Measurements from ENCODE around the gene TEX19.

The TEX19 gene

DNA sequence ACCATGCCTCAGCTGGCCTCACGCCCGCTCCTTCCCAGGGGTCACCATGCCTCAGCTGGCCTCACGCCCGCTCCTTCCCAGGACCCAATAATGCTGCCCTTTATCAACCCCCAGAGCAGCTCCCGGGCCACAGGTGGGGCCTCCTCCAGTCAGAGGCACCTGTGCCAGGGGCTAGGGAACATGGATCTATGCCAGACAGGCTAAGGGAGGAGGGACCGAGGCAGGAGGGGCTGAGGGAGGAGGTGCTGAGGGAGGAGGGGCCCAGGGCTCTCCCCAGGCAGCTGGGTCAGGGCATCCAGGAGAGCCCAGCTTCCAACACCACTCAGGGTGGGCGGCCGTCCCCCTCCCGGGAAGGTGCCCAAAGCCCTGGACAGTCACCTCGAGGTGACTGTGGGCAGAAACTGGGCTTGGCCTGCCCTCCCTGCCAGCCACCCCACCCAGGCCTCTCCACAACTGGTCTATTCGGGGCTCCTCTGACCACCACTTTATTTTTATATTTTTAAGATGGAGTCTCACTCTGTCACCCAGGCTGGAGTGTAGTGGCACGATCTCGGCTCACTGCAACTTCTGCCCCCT lies 31.9 kb downstream of the TEX19 start:
- no peak for DNase-seq (ENCODE audit: low read depth)

DNA sequence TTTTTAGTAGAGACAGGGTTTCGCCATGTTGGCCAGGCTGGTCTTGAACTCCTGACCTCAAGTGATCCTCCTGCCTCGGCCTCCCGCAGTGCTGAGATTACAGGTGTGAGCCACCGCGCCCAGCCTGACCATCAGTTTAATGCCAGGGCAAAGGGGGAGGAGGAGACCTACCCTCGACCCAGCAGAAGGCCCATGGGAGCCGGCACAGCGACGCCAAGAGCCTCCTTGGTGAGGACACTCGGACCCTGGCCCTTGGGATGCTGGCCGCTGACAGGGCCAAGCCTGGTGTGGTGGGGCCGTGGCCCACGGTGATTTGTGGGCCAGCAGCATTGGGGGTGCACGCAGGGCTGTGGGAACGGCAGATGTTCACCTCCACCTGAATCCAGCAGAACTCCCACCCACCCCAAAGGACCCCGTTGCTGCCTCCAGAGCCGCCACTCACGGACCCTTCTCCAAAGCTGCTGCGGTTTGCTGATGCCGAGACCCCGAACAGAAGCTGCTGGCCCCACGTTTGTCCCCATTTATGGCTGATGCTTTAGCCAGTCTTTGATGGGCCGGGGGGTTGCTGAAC lies 32.5 kb downstream of the TEX19 start:
- no peak for DNase-seq (ENCODE audit: low read depth)

DNA sequence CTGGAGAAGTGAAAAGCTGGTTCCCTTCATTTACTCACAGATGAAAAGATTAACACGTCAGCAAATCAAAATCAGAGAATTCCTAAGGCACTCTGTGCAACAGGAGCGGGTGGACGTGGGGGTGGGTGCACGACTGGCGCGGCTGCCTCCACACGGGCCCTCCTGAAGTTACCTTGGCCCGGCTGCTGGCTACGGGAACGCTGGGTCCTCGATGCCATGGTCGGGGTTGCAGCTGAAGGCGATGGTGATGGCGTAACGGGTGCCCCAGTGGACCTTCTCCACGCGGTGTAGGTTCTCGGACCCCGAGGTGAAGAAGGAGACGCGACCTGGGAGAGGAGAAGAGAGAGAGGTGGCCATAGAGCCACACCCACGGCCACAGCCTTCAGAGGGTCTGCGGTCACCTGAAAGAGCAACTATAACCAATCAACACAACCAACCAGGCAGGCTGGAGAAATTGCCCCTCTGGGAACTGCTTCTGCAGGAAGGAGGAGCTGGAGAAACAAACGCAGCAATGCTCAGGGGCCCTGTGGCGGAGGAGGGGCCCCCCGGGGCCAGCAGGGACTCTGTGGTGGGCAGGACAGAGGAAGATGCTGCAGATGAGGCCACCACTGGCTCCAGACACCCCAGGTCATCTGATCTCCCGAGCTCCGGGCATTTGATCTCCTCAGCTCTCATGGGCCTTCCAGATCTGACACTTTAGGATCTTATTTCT lies 33.3 kb downstream of the TEX19 start:
- no peak for DNase-seq (ENCODE audit: low read depth)

DNA sequence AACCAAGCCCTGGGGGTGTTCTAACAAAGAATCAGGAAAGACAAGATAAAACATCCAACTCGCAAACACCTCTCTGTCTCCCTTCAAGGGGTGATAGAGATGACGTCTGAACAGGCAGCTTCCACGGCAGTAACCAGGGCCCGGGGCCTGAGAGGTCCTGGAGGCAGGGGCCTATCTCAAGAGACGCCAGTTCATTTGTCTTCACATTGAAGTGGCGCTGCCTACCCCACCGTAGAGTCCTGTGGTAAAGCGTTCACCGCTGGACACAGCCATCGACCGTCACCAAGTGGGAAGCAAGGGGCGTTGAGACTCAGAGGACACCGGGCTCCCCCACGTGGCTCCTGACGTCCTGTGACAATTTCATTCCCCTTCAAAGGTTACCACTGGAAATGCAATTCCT lies 33.9 kb downstream of the TEX19 start:
- no peak for DNase-seq (ENCODE audit: low read depth)

DNA sequence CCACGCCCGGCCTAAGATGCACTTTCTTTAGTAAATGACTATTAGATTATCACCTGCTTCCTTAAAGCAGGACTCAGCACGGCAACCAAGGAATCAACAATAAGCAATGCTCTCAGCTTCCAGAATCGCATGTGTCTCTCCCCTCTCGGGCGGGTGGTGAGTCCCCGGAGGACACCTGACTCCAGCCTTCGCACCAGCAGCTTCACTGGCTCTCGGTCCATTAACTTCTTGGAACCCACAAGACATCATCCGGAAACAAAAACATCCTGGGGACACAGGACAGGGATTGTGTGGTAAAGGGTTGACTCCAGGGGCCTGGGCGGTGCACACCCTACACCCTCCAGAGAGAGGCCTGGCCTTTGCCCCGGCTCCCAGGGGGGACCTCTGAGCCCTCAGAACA lies 35.2 kb downstream of the TEX19 start:
- no peak for DNase-seq (ENCODE audit: low read depth)

DNA sequence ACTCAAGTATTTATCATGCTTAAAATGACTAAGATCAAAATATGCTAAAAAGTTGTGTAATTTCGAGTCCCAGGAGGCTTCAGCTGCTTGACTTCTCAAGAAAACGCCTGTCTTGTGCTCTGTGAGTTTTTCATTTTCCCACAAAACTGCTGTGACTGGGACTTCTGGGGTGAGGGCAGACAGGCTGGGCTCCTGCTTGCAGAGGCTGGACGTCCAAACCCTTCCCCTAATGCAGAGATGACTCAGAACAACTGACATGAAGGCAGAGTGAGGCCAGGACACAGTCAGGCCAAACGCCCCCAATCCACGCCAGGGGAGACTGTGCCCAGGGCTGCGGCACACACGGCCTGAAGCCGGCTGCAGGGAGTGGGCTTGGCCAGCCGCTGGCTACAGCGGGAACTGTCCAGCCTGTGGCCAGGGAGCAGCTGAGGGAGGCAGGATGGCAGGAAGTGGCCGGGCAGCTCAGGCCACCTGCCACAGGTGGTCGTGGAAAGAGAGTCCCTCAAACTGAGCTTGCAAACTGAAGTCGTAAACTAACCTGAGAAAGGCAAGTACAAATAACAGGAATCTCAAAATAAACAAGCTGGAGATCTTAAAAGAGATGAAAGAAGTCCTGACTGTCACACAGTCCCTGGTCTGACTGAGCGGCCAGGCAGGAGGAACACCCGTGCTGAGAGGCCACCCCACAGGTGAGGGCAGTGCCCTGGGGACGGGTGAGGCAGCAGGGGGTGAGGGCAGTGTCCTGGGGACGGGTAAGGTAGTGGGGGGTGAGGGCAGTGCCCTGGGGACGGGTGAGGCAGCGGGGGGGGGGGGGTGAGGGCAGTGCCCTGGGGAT lies 37.8 kb downstream of the TEX19 start:
- DNase-seq (ENCODE audit: low read depth), result no peak

DNA sequence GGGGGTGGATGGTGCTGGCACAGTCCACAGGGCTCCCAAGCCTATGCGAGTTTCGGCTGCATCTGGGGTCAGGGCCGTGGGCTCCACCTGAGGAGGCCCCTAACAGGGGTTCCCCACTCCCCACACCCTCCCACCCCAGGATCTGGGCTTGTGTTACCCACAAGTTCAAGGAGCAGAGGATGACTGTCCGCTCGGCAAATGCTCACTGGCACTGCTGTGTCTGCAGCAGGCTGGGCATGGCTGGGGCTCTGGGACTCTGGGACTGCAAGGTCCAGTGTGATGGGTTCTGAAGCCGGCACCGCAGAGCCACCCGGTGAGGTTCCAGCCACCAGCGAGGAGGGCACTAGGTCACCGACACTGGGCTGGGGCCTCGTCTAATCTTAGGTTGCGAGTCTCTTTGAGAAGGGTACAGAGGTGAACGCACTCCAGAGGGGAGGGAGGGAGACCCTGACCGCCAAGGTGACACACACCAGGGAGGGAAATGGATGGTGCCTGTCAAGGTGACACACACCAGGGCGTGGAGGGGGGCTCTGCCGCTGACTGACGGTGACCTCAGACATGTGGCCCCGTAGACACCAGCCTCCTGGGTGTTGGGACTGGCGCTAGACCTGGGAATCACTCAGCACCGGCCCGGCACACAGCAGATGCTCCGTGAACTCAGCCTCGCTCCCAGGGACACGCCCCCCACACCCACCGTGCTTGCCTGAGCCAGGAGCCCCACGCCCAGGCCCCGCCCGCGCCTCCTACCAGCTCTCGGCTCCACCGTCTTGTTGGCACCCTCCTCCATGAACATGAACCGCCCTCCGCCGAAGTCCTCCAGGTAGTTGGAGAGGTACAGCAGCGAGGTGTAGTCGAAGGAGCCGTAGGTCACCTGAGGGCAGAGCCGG lies 38.6 kb downstream of the TEX19 start:
- no peak for DNase-seq (ENCODE audit: low read depth)

DNA sequence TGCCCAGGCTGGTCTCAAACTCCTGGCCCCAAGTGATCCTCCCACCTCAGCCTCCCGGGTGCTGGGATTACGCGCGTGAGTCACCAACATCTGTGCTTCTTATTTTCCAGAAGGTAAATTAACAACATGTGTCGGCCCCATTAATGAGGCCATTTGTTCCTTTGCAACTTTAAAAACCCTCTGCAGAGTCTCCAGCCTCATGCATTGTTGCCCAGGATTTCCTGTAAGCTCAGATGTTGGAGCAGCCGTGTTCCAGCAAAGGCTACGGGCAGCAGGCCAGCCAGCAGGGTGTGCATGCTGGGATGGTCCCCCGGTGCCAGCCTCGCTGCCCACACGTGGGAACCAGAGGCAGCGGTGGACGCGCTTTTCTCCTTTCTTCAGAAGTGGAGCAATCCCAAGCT lies 40.0 kb downstream of the TEX19 start:
- DNase-seq (ENCODE audit: low read depth), result no peak

DNA sequence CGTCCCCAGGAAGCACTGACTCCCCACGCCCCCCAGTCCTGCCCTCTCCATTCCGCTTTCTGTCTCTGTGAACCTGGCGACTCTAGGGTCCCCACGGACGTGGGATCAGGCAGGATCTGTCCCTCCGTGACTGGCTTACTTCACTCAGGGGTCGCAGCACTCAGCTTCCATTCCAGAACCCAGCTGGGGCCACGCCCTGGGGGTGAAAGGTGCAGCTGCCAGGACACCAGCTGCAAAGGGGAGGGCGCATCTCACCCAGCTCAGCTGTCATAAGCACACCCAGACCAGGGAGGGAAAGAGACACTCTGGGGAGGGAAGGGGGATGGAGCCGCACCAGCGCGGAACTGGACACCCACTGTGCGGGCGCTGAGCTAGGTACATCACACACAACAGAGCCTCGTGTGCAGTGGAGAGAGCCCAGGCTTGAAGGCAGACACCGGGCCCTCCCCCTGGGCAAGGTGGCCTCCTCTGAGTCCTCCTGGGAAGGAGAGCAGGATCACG lies 40.6 kb downstream of the TEX19 start:
- no peak for DNase-seq (ENCODE audit: low read depth)

DNA sequence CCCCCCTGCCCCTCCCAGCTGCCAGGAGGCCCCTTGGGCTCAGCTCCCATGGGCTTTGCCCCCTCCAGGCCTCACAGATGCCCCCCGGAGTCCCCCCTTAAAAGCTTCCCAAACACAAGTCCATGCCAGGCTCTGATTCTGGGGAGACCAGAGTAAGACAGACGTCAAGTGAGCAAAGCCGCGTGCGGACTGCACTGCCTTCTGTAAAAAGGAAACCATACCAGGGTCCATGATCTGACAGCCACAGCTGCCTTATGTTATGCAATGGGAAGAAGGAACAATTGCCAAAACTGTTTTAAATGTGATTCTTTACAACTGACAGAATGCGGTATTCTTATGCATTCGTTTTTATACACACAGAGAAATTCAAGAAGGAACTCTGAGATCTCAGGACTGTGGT lies 41.2 kb downstream of the TEX19 start:
- DNase-seq (ENCODE audit: low read depth), result no peak

DNA sequence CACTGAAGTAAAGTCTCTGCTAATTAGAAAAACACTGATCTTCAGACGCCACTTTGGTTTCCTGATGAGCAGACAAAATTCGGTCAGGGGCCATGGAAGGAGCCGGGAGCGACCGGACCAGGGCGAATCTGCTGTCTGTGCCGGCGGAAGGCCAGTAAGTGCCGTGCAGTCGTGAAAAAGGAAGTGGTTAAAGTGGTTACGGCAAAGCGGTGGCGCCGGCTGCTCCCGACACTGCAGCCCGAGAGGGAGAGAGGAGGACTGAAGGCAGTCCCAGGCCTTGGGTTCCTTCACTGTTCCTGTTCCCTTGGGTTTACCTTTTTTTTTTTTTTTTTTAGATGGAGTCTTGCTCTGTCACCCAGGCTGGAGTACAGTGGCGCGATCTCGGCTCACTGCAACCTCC lies 41.8 kb downstream of the TEX19 start:
- DNase-seq (ENCODE audit: low read depth), result peak; percentile 16

DNA sequence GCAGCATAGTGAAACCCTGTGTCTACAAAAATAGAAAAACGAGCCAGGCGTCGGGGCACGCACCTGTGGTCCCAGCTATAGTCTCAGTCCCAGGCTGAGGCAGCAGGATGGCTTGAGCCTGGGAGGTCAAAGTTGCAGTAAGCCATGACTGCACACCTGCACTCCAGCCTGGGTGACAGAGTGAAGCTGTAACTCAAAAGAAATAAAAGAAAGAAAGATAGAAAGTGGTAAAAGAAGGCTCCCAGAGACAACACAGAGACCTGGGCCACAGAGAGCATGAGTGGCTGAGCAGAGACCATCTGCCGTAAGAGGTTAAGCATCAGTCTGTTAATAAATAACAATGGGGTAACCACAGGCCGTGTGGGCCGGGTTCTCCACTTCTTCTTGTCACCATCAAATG lies 43.8 kb downstream of the TEX19 start:
- no peak for DNase-seq (ENCODE audit: low read depth)

DNA sequence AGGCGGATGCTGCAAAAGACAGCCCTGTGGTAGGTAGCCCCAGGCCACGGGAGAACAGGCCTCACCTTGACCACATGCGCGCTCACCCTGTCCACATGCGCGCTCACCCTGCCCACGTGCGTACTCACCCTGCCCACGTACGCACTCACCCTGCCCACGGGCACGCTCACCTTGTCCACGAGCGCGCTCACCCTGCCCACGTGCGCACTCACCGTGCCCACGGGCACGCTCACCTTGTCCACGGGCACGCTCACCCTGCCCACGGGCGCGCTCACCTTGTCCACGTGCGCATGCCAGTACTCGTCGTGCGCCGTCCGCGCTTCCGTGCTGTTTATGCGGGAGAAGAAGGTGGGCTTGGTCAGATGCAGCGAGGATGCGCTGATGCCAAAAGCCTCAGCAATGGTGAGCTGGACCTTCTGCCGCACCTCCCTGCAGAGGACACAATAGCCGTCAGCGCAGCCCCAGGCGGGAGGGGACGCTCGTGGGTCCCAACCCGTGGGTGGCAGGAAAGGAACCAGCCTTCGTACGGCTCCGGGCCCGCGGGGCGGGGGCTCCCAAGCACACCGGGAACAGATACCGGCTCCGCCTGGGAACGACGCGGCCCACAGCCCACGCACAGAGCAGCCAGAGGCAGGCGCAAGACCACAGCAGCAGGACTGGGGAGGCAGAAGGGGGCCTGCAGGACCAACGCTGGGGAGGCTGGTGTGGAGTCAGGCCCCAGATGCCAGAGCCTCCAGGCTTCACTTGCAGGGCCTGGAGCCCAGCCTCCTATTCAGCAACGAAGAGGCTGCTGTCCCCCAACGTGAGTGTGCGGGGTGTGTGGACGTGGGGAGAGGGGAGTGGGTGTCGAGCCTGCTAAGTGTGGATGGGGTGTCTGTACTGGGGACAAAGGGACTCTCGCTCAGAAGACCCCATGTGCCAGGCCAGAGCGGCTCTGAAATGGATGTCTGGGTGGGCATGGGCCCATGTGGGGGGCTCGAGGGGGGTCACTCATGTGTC lies 44.9 kb downstream of the TEX19 start:
- no peak for DNase-seq (ENCODE audit: low read depth)

DNA sequence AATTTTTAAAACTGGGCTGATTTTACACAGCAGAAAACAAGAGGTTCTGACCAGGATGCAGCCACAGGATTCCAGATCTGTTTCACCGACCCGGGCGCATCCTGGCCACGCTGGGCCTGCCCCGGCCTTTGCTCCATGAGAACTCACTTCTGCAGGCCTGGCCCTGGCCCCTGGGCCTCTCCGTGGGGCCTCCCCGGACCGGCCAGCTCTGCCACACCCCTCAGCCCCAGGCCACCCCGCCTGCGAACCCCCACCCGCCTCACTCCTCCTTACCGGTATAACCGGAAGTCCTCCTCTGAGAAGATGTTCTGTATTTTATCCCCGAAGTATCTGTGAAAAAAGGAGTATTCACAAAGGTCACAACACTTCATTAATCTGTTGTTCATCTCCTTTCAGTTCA lies 46.0 kb downstream of the TEX19 start:
- DNase-seq (ENCODE audit: low read depth), result no peak

DNA sequence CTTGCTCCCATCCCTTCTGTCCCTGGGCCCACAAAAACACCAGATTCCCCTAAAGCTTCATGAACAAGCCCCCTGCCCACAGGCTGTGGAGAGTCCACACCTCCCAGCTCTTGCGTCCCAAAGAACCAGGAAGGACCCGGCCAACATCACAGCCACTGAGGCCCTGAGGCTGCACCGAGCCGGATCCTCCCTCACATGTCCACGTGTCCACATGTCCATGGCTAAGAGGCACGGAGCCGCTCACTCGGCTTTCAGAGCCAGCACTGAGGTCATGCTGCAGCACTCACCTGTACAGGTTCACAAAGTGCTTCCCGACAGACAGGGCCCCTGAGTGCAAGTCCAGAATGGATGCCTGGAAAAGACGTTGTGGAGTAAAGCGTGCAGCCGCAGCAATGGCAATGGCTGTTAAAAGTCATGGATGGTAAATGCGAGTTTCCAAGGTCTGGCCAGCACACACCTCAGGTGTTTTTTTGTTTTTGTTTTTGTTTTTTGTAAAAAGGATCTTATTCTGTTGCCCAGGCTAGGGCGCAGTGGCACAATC lies 47.2 kb downstream of the TEX19 start:
- no peak for DNase-seq (ENCODE audit: low read depth)

DNA sequence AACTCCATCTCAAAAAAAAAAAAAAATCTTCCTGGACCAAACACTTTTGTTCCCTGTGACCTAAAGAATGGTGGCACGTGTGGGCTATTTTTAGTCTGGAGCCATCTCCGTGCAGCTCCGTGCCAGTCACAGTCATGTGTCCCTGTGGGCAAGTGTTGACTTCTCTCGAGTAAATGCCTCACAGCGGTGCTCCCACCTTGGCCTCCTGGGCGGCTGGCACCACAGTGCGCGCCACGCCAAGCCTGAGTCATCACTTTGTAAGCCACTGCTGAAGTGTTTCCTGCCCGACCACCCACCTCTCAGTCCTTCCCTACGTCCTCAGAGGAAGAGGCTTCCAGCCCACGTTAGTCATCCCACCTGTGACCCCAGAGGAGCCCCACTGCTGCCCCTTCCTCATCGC lies 48.2 kb downstream of the TEX19 start:
- no peak for DNase-seq (ENCODE audit: low read depth)

DNA sequence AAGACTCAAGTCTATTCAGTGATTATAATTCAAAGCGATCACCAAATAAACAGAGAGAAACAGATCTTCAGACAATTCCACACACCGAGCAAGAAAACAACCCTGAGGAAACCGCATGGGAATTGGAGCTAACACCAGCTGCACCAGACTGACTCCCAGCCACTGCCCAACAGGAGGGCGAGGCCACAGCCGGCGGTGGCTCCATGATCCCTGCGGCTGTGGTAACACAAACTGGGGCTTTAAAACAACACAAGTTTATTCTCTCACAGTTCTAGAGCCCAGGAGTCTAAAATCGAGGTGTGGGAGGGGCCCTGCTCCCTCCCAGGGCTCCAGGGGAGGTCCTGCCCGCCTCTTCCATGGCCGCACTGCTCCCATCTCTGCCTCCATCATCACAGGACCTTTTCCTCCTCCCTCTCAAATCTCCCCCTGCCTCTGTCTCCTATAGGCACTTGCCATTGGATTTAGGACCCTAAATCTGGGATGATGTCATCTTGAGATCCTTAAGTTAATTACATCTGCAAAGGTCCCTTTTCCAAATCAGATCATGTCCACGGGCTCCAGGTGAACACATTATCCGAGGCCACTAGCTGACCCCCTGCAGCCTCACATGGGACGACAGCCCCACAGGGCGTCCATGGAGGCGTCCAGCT lies 49.4 kb downstream of the TEX19 start:
- no peak for DNase-seq (ENCODE audit: low read depth)

DNA sequence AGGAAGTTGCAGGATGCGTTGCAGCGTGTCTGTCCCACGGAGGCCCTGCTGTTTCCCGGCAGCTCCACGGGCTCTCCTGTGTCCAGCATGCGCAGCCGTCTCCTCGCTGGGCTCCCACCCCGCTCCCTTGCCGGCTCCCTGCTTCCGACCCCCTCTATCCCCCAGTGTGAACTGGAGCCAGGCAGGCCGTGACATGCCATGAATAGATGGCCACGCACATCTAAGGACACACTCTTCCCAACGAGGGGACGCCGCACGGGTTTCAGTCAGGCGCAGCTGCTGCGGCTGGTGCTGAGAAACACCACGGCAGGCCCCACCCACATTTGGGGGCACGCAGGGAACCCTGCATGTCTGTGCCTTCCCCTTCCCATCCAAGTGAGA lies 49.9 kb downstream of the TEX19 start:
- DNase-seq (ENCODE audit: low read depth), result no peak

DNA sequence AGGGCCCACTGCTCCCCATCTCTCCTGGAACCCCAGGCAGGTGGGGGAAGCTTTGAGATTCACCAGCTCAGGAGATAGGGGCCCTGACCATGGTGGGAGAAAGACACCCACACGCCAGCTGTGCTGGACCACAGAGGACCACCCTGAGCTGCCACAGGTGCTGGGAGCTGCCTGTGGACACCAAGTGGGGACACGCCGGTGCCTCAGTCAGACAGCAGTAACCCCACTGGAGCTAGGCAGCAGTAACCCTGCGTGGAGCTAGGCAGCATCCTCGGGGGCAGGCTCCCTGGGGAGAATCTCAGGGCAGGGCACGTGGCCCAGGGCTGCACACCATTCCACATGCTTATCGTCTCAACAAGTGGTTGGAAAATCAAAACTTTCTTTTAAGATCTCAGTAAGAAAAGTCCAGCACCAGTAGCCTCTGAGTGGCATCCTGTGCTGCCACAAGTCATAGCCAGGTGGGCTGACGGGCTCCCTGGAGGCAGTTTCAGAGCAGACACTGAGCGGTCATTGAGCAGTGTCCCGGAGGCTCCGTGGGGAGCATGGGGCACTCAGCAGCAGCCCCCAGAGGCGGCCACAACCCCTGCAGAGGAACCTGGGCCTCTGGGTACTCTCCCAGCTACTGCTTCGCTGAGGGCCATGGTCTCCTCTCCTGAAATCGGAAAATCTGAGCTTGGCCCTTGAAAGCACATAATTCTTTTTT lies 51.1 kb downstream of the TEX19 start:
- no peak for DNase-seq (ENCODE audit: low read depth)

Data from stimulated activated CD8-positive, alpha-beta memory T cell treated with anti-CD3 and anti-CD28 coated beads, Interleukin-15, amount 100 ng/mL, for 1 hour (primary cell).